Hematopoietic multipotent progenitor cell treated with erythropoietin and hydrocortisone succinate and interleukin-3 and kit ligand, for 17 days (in vitro differentiated cells): ENCODE data around the gene KRTCAP2.
A peak's percentile ranks its signal among the peaks of the same experiment; 100 is the strongest.

ENCODE experiments used
- DNase-seq: peaks from one replicate; pipeline ENCODE4 v3.0.0-alpha.2; 2015; ENCODE audit warnings: low spot score

The KRTCAP2 gene

GRCh38 chr1:155183775-155184221 lies 10.7 kb upstream of the KRTCAP2 start:
- DNase-seq, result no peak

GRCh38 chr1:155182052-155182550 lies 9.0 kb upstream of the KRTCAP2 start:
- no peak for DNase-seq

GRCh38 chr1:155181371-155182051 lies 8.4 kb upstream of the KRTCAP2 start:
- no peak for DNase-seq

DNA sequence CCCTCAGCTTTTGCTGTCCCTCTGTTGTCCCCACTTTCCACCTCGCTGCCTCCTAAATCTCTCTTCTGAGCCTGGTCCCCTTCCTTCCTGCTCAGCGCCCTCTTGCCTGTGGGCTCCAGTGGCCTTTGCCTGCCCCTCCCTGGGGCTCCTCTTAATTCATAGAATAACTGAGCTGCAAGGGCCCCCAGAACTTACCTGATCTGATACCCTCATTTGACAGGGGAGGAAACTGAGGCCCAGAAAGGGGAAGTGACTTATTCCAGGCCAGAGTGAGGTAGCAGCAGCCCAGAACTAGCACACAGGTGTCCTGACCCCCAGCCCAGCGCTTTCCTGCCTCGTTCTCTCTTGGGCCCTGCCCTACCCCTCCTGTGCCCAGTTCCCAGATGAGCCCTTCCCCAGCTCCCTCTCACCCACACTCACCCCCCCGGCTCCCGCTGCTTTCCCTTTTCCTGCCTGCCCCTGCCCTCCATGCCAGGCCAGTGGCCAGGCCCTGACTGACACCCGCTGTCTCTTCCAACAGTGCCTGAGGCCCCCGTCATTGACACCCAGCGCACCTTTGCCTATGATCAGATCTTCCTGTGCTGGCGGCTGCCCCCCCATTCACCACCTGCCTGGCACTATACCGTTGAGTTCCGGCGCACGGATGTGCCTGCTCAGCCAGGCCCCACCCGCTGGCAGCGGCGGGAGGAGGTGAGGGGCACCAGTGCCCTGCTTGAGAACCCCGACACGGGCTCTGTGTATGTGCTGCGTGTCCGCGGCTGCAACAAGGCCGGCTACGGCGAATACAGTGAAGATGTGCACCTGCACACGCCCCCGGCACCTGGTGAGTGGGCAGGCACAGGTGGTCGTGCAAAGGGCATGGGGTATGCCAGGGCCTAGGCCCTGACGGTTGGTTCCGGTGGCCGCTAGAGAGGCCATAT lies 6.3 kb upstream of the KRTCAP2 start:
- no peak for DNase-seq

DNA sequence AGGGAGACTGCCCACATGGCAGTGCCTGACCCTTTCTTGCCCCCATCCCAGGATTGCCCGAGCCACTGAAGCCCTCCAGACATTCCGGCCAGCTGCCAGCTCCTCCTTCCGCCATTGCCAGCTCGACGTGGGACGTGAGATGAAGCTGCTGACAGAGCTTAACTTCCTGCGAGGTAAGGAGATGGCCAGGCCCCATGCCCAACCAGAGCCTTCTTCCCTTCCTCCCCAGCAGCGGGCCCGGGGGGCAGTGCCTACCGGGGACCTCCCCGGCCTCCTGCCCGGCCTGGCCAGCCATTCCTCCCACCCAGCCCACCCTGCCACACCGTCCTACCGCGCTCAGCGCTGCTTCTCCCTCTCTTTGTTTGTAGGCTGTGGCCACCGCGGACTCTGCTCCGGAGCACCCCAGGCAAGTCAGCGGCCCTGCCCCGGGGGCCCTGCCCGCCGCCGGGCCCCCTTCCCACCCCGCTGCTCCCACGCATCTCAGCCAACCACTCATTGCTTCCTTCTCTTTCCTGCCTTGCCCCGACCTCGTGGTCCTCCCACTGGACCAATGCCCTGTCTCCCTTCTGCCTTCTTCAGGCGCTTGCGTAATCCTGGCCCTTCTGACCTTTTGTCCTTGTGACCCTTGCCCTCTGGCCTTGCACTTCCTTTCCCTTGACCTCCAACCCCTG lies 5.5 kb upstream of the KRTCAP2 start:
- DNase-seq, result no peak

DNA sequence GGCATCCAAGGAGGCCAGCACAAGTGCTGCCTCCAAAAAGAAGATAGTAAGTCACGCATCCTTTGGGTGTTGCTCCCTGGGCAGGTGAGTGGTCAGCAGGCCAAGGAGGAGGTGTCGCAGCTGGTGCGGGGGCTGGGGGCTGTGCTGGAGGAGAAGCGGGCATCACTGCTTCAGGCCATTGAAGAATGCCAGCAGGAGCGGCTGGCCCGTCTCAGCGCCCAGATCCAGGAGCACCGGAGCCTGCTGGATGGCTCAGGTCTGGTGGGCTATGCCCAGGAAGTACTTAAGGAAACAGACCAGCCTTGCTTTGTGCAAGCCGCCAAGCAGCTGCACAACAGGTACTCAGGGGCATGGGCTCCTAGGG lies 4.8 kb upstream of the KRTCAP2 start:
- no peak for DNase-seq

GRCh38 chr1:155177192-155177917 lies 4.3 kb upstream of the KRTCAP2 start:
- no peak for DNase-seq

- peak; percentile 89 for DNase-seq
Observed at GRCh38 chr1:155176544-155177071, 3.5 kb upstream of the KRTCAP2 start.

DNA sequence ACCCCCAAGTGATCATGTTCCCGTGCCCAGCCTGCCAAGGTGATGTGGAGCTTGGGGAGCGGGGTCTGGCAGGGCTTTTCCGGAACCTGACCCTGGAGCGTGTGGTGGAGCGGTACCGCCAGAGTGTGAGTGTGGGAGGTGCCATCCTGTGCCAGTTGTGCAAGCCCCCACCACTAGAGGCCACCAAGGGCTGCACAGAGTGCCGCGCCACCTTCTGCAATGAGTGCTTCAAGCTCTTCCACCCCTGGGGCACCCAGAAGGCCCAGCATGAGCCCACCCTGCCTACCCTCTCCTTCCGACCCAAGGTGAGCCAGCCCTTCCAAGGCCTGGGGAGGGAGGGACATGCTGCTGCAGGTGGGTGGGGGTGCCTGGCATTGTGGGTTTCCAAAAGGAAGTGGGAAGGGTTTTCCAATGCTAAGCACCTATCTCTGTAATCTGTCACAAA lies 2.8 kb upstream of the KRTCAP2 start:
- no peak for DNase-seq

- DNase-seq, result no peak
Observed at GRCh38 chr1:155175281-155175926, 2.3 kb upstream of the KRTCAP2 start.

DNA sequence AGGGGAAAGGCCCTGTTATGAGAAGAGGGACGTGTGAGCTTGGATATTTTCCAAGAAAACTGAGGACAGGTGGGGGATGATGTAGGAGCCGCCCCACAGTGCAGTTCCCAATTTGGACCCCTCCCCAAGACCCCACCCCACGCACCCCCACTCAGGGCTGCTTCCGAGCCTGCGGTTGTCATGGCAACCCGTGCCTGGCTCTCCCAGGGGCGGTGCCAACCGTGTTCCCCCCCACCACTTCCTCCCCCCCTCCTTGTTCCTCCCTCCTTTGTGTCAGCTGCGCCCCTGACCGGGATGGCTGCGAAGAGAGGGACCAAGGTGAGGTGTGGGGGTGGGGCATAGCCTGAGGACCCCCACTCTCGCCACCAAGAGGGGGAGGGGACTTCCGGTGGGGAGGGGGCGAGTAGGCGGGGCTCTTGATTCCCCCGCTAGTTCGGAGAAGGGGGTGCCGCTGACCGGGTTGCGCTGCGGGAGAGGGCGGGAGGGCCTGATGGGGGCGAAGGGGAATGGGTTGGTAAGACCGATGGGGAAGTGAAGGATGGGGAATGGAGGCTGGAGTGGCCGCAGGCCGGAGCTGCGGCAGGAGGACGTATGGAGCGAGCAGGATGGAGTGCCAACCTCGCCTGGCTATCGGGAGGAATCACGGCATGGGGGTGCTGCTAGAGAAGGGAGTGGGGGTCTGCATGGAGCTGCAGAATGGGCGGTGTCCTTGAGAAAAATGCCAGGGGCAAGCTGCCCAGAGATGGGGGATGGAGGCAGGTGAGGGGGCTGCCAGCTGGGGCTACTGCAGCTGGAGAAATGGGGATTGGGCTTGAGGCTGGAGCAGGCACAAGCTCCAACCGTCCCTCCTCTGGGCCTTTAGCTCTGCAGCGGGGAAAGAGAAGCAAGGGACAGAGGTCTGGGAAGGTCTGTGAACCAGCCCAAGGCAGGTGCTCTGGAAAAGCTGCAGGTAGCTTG lies 1.5 kb upstream of the KRTCAP2 start:
- DNase-seq, result no peak

GRCh38 chr1:155173478-155174323 lies 597 bp upstream of the KRTCAP2 start, which contains the start of gene TRIM46:
Gene TRIM46 (plus strand): TSS chr1:155173849. CDS start chr1:155173967, 118 bp downstream.
- no peak for DNase-seq

GRCh38 chr1:155171836-155172731 lies 1.0 kb downstream of the KRTCAP2 start:
- DNase-seq, result peak; percentile 15

- DNase-seq, result no peak
Observed at GRCh38 chr1:155170806-155171205, 2.3 kb downstream of the KRTCAP2 start.

GRCh38 chr1:155170101-155170785 lies 2.9 kb downstream of the KRTCAP2 start:
- DNase-seq, result no peak

DNA sequence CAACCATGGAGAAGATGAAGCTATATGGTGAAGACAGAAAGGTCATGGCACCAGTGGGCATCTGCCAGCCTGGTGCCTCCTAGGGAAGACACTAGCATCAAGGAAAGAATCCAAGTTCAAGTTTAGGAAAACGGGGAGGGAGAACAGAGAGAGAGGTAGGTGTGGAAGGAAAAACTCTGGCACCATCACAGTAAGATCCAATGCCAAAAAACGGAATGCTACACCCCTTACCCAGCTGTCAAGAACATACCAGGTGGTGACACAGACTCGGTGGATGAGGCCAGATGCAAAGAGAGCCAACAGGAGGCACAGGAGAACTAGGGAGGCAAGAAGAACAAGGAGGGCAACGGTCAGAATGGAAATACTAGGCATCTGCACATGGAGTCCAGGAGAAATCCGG lies 3.6 kb downstream of the KRTCAP2 start:
- no peak for DNase-seq
